Stomach (tissue), 9 donors: ENCODE measurements around the gene DPCD. TPM values are rescaled to one million over a fixed set of nuclear protein-coding genes. Genes with fewer than 3 reads are reported as not detected.

ENCODE experiments used
- DNase-seq, 2 donors: peaks; one replicate each; pipeline versions ENCODE4 v3.0.0 to v3.0.0-alpha.2; 2013 to 2019
- H3K27ac ChIP-seq, 5 donors: fragments of 200-600 bp in 4 of 5; sonication (generic) in 4 of 5; one replicate each; pipeline ENCODE4 v1.5.1; 2013 to 2019; ENCODE audit warnings: mild to moderate bottlenecking in 1 of 5, moderate library complexity in 1 of 5
- H3K27me3 ChIP-seq, 3 donors: fragments of 200-600 bp; sonication (generic); one replicate each; pipeline ENCODE4 v1.5.1; 2017 to 2019; ENCODE audit warnings: mixed run types in 1 of 3
- H3K36me3 ChIP-seq, 4 donors: fragments of 200-600 bp; sonication (generic); 1 replicate in 3 of 4; 2 replicates in 1 of 4; pipeline ENCODE4 v1.5.1; 2016 to 2019
- H3K4me1 ChIP-seq, 4 donors: fragments of 200-600 bp; sonication (generic); one replicate each; pipeline ENCODE4 v1.5.1; 2016 to 2019
- H3K4me3 ChIP-seq, 4 donors: fragments of 200-600 bp; sonication (generic) in 3 of 4; one replicate each; pipeline ENCODE4 v1.5.1; 2016 to 2019; ENCODE audit warnings: mild to moderate bottlenecking in 1 of 4
- H3K9me3 ChIP-seq, 4 donors: fragments of 200-600 bp; sonication (generic); one replicate each; pipeline ENCODE4 v1.5.1; 2016 to 2019
- CTCF ChIP-seq, 7 experiments: fragments of 450-650 bp in 4 of 7; fragments of 200-600 bp in 3 of 7; sonication (generic) in 3 of 7; IDR thresholded peaks; one replicate each; pipeline ENCODE4 v1.5.1; 2016 to 2019; ENCODE audit warnings: antibody characterized with exemption in 7 of 7, control low read depth in 2 of 7, mild to moderate bottlenecking in 1 of 7
- EP300 ChIP-seq: sonication (generic); formaldehyde crosslinking; IDR thresholded peaks from one replicate; pipeline ENCODE4 v1.6.1; 2017; ENCODE audit warnings: antibody characterized with exemption
- POLR2A ChIP-seq, 4 donors: fragments of 450-650 bp; IDR thresholded peaks; one replicate each; pipeline ENCODE4 v1.6.1; 2016; ENCODE audit warnings: antibody characterized with exemption in 4 of 4, control low read depth in 2 of 4, mild to moderate bottlenecking in 1 of 4, moderate library complexity in 1 of 4
- POLR2AphosphoS5 ChIP-seq, 3 donors: sonication (generic); formaldehyde crosslinking; IDR thresholded peaks; one replicate each; pipeline ENCODE4 v1.6.1; 2016; ENCODE audit warnings: antibody characterized with exemption in 3 of 3
- WGBS, 5 donors: extraction: QIAGEN DNeasy Blood & Tissue Kit in 3 of 5; methylation state at CpG; one replicate each; pipeline versions ENCODE4 v1.1.5 to v1.1.7; 2013 to 2018; 5-methylcytosine and 5-hydroxymethylcytosine counted together
- intact Hi-C: fragments of 100-400 bp; cut with DNase I; formaldehyde crosslinking; loops from one replicate; pipeline ENCODE4 v1.15.1; 2023; ENCODE audit warnings: low total_unique reads
- polyA plus RNA-seq, 3 donors: library from polyadenylated mRNA; stranded (reverse); fragments of 200-250 nt; gene quantifications; one replicate each; pipeline ENCODE4 v1.2.3, GENCODE V29; 2013
- small RNA-seq, 4 donors: library from RNA; depleted of rRNA; stranded (forward); fragments of <200 nt; gene quantifications; one replicate each; pipeline ENCODE3, GENCODE V24; 2016
- total RNA-seq, 5 donors: library from RNA; depleted of rRNA; stranded (reverse); fragments of >200 nt; gene quantifications; one replicate each; pipeline versions ENCODE4 v1.1.0 to v1.2.3, GENCODE V29; 2014 to 2016
- donor health status: healthy with polysubstance abuse.
- donor health status: Bipolar disorder and iron deficiency.
- donor health status: healthy.

DPCD gene
- total and polyA plus RNA-seq, 8 donors, result 6.7 to 86.6 (median 21.1) TPM

- peaks cover 26 to 94% (median 92%) of the 10 kb centered on the region in 4 donors for H3K36me3 ChIP-seq
- no peak for DNase-seq
These were observed 68.8 kb downstream of the DPCD start for GRCh38 chr10:101656890-101657289.

GRCh38 chr10:101658975-101659374 is 70.9 kb downstream of the DPCD start:
- no peaks in the 10 kb centered on the region for H3K4me1 ChIP-seq
- DNase-seq, result no peak
- WGBS, 5 donors, result 77 to 93% (median 88%) methylated on average over 5 of the region's 5 CpGs
- peaks cover 44 to 96% (median 94%) of the 10 kb centered on the region in 4 donors for H3K36me3 ChIP-seq
- no peaks in the 10 kb centered on the region for H3K9me3 ChIP-seq
- no peak overlapping the region for H3K4me3 ChIP-seq
- intact Hi-C loops, result no loop called here
- TF ChIP-seq POLR2AphosphoS5 (IDR thresholded peaks at IDR 0.05) (no peak), EP300 (no peak), POLR2A (IDR thresholded peaks at IDR 0.05) (no peak), CTCF (IDR thresholded peaks at IDR 0.05) (no peak)
- no peak overlapping the region for H3K27ac ChIP-seq
- H3K27me3 ChIP-seq, result no peaks in the 10 kb centered on the region

More at GRCh38 chr10:101656890-101657289, 68.8 kb downstream of the DPCD start:
- Histone ChIP-seq H3K27ac (no peak overlapping the region), H3K4me3 (no peak overlapping the region), H3K9me3 (no peaks in the 10 kb centered on the region), H3K4me1 (no peaks in the 10 kb centered on the region), H3K27me3 (no peaks in the 10 kb centered on the region)
- intact Hi-C loops, result no loop called here
- WGBS, 5 donors, result 92 to 100% (median 97%) methylated on average over 2 of the region's 2 CpGs
- no peak for TF ChIP-seq CTCF (IDR thresholded peaks at IDR 0.05)
- no peak for TF ChIP-seq POLR2AphosphoS5 (IDR thresholded peaks at IDR 0.05)
- TF ChIP-seq EP300, result no peak
- no peak for TF ChIP-seq POLR2A (IDR thresholded peaks at IDR 0.05)

Small RNAs within 50 kb of the gene (small RNA-seq; reads per million reads assigned to genes)
- gene MIR3158-1 (0 reads per million in 4 donors), gene RNU6-1165P (0 reads per million in 4 donors)

Other genes with a start within 250 kb of the DPCD start
- gene BTRC, start 234.2 kb upstream of the DPCD start, total RNA-seq, result 10 to 100 TPM in 1 of 5 donors, 1 to 10 TPM in 4; 3.5 to 14.5 (median 5.3) TPM
- 1 to 10 TPM; 3.9 to 4.9 (median 4.1) TPM for gene BTRC, start 234.2 kb upstream of the DPCD start, polyA plus RNA-seq
- gene POLL, start 64 bp upstream of the DPCD start, total RNA-seq, result 100 to 1,000 TPM in 2 of 5 donors, 10 to 100 TPM in 3; 12.9 to 122 (median 62.9) TPM
- 10 to 100 TPM; 21.4 to 38.9 (median 29.5) TPM for gene POLL, start 64 bp upstream of the DPCD start, polyA plus RNA-seq
- 10 to 100 TPM; 39.1 to 95.3 (median 39.7) TPM for gene FBXW4, start 106.8 kb downstream of the DPCD start, total RNA-seq
- gene FBXW4, start 106.8 kb downstream of the DPCD start, polyA plus RNA-seq, result 10 to 100 TPM; 36.6 to 46.4 (median 45.4) TPM
- gene FGF8, start 187.8 kb downstream of the DPCD start, total RNA-seq, result not detected
- not detected for gene FGF8, start 187.8 kb downstream of the DPCD start, polyA plus RNA-seq
- gene NPM3, start 195.1 kb downstream of the DPCD start, total RNA-seq, result 10 to 100 TPM in 3 of 5 donors, 1 to 10 TPM in 1, not detected in 1; 2.3 to 68.1 (median 32.6) TPM
- 10 to 100 TPM; 22.0 to 30.2 (median 26.0) TPM for gene NPM3, start 195.1 kb downstream of the DPCD start, polyA plus RNA-seq
- gene OGA, start 230.1 kb downstream of the DPCD start, total RNA-seq, result 100 to 1,000 TPM; 123 to 312 (median 233) TPM
- gene OGA, start 230.1 kb downstream of the DPCD start, polyA plus RNA-seq, result 10 to 100 TPM; 18.9 to 41.7 (median 28.0) TPM